CD4-positive, alpha-beta T cell (primary cell): ENCODE measurements around the gene MICAL3. TPM values are rescaled to one million over a fixed set of nuclear protein-coding genes. Genes with fewer than 3 reads are reported as not detected.

Experiments
- ATAC-seq: fragments of 200-7000 bp; cut with Tn5 transposase; one replicate; pipeline ENCODE4 v1.10.0; 2022; ENCODE audit warnings: mild to moderate bottlenecking; ENCODE audit not compliant: poor library complexity
- CTCF ChIA-PET: fragments of 350-600 bp; sonication (Branson Sonifier 250); formaldehyde crosslinking; loops from one replicate; lab custom pipeline; 2021; ENCODE audit warnings: antibody characterized with exemption, inconsistent platforms; lab: Charles Lee
- POLR2A ChIA-PET: fragments of 350-600 bp; sonication (Branson Sonifier 250); formaldehyde crosslinking; loops from one replicate; lab custom pipeline; 2021; ENCODE audit warnings: antibody characterized with exemption, inconsistent platforms; lab: Charles Lee
- DNase-seq, 14 experiments: peaks; one replicate each; pipeline ENCODE4 v3.0.0-alpha.2; 2013 to 2020; ENCODE audit warnings: mixed read lengths in 2 of 14
- H3K27ac ChIP-seq, 2 donors: one replicate each; pipeline versions ENCODE4 v1.5.1 to v1.7.0; 2013; ENCODE audit warnings: low read length in 2 of 2, low read depth in 1 of 2, mild to moderate bottlenecking in 1 of 2
- H3K27me3 ChIP-seq, 2 experiments: 1 replicate in 1 of 2; 2 replicates in 1 of 2; pipeline versions ENCODE4 v1.6.1 to v1.7.0; 2013; ENCODE audit warnings: low read length in 2 of 2, control low read depth in 1 of 2, mild to moderate bottlenecking in 1 of 2, moderate library complexity in 1 of 2; ENCODE audit not compliant: insufficient read depth in 2 of 2, control insufficient read depth in 1 of 2
- H3K36me3 ChIP-seq: one replicate; pipeline ENCODE4 v1.6.1; 2013; ENCODE audit warnings: low read length, control low read depth; ENCODE audit not compliant: insufficient read depth
- H3K4me1 ChIP-seq: one replicate; pipeline ENCODE4 v1.6.1; 2013; ENCODE audit warnings: low read length, control low read depth; ENCODE audit not compliant: insufficient read depth
- H3K4me3 ChIP-seq: one replicate; pipeline ENCODE4 v1.5.1; 2013; ENCODE audit warnings: mild to moderate bottlenecking, low read length, moderate library complexity
- H3K9me3 ChIP-seq, 2 experiments: 1 replicate in 1 of 2; 2 replicates in 1 of 2; pipeline versions ENCODE4 v1.6.1 to v1.7.0; 2013; ENCODE audit warnings: low read length in 2 of 2, mild to moderate bottlenecking in 2 of 2, control low read depth in 1 of 2, moderate library complexity in 1 of 2; ENCODE audit not compliant: control insufficient read depth in 1 of 2, insufficient read depth in 1 of 2
- H3K27ac Mint-ChIP-seq: one replicate; pipeline ENCODE4 v1.8.0; 2020; ENCODE audit warnings: mixed read lengths
- H3K27me3 Mint-ChIP-seq: one replicate; pipeline ENCODE4 v1.8.0; 2021; ENCODE audit warnings: mixed read lengths
- H3K36me3 Mint-ChIP-seq: one replicate; pipeline ENCODE4 v1.8.0; 2021; ENCODE audit warnings: low read depth, mixed read lengths
- H3K4me1 Mint-ChIP-seq: one replicate; pipeline ENCODE4 v1.8.0; 2021; ENCODE audit warnings: low read depth, mixed read lengths
- H3K4me3 Mint-ChIP-seq: one replicate; pipeline ENCODE4 v1.8.0; 2020; ENCODE audit warnings: mild to moderate bottlenecking, mixed read lengths
- H3K9me3 Mint-ChIP-seq: one replicate; pipeline ENCODE4 v1.8.0; 2020; ENCODE audit warnings: mixed read lengths
- CTCF ChIP-seq: fragments of 200-600 bp; IDR thresholded peaks from one replicate; pipeline ENCODE4 v1.8.0; 2022; ENCODE audit warnings: antibody characterized with exemption, mild to moderate bottlenecking
- intact Hi-C, 2 experiments: fragments of 100-400 bp; cut with DNase I in 1 of 2; cut with micrococcal nuclease in 1 of 2; formaldehyde crosslinking; loops; one replicate each; pipeline versions ENCODE4 v1.15.1 to v1.9.0; 2023 to 2025; cut with DNase I, micrococcal nuclease
- total RNA-seq, 174 experiments: library from RNA in 2 of 174; stranded (reverse) in 2 of 174; gene quantifications; one replicate each; pipeline ENCODE4 v1.2.3 and lab custom pipeline; 2021 to 2026

The MICAL3 gene
- total RNA-seq, 2 experiments from 2014 or later, result 9.4 to 9.9 TPM

GRCh38 chr22:17876306-17876831 lies 148.0 kb downstream of the MICAL3 start:
- Mint-ChIP-seq H3K27ac (no peak overlapping the region), H3K4me3 (no peak overlapping the region), H3K9me3 (no peaks in the 10 kb centered on the region), H3K36me3 (peaks cover 14% of the 10 kb centered on the region), H3K27me3 (no peaks in the 10 kb centered on the region), H3K4me1 (no peaks in the 10 kb centered on the region)
- peaks cover 30% of the 10 kb centered on the region for H3K36me3 ChIP-seq
- intact Hi-C loops, result no loop called here
- no peaks in the 10 kb centered on the region for H3K27me3 ChIP-seq
- no peak overlapping the region for H3K4me3 ChIP-seq
- DNase-seq (peak in 1 of 14 experiments; percentile 19), ATAC-seq (no peak)
- ChIA-PET POLR2A (no interaction called here), CTCF (no interaction called here)
- no peak for TF ChIP-seq CTCF
- no peaks in the 10 kb centered on the region for H3K4me1 ChIP-seq
- no peak overlapping the region for H3K27ac ChIP-seq
- H3K9me3 ChIP-seq, result no peaks in the 10 kb centered on the region

GRCh38 chr22:17875631-17876030 lies 148.7 kb downstream of the MICAL3 start:
- H3K36me3 ChIP-seq, result peaks cover 31% of the 10 kb centered on the region
- ChIA-PET POLR2A (no interaction called here), CTCF (no interaction called here)
- Mint-ChIP-seq H3K4me3 (no peak overlapping the region), H3K36me3 (peaks cover 22% of the 10 kb centered on the region), H3K4me1 (no peaks in the 10 kb centered on the region), H3K9me3 (no peaks in the 10 kb centered on the region), H3K27me3 (no peaks in the 10 kb centered on the region), H3K27ac (no peak overlapping the region)
- H3K4me1 ChIP-seq, result no peaks in the 10 kb centered on the region
- ATAC-seq (no peak), DNase-seq (no peak)
- H3K27me3 ChIP-seq, result no peaks in the 10 kb centered on the region
- intact Hi-C loops, result no loop called here
- no peak for TF ChIP-seq CTCF
- H3K4me3 ChIP-seq, result no peak overlapping the region
- H3K9me3 ChIP-seq, result no peaks in the 10 kb centered on the region
- no peak overlapping the region for H3K27ac ChIP-seq

- H3K27ac Mint-ChIP-seq, result no peak overlapping the region
- H3K4me1 ChIP-seq, result no peaks in the 10 kb centered on the region
- H3K4me1 Mint-ChIP-seq, result no peaks in the 10 kb centered on the region
- CTCF ChIA-PET, result no interaction called here
- DNase-seq, result no peak
- H3K4me3 ChIP-seq, result no peak overlapping the region
- no peak for TF ChIP-seq CTCF
- no peaks in the 10 kb centered on the region for H3K27me3 Mint-ChIP-seq
- H3K36me3 Mint-ChIP-seq, result peaks cover 22% of the 10 kb centered on the region
- intact Hi-C loops, result no loop called here
- no peak overlapping the region for H3K27ac ChIP-seq
- no peaks in the 10 kb centered on the region for H3K27me3 ChIP-seq
- POLR2A ChIA-PET, result no interaction called here
- ATAC-seq, result no peak
- no peaks in the 10 kb centered on the region for H3K9me3 Mint-ChIP-seq
- H3K36me3 ChIP-seq, result peaks cover 29% of the 10 kb centered on the region
- H3K4me3 Mint-ChIP-seq, result no peak overlapping the region
- no peaks in the 10 kb centered on the region for H3K9me3 ChIP-seq
Measured at GRCh38 chr22:17875156-17875555, 149.2 kb downstream of the MICAL3 start.
